ENCODE results near the gene LAMTOR3. TPM values are rescaled to one million over a fixed set of nuclear protein-coding genes. Genes with fewer than 3 reads are reported as not detected.
A peak's percentile ranks its signal among the peaks of the same experiment; 100 is the strongest.

Gene LAMTOR3
- total and polyA plus RNA-seq, 4 experiments from 2014 or later: 24.2 to 45.6 (median 28.0) TPM

DNA sequence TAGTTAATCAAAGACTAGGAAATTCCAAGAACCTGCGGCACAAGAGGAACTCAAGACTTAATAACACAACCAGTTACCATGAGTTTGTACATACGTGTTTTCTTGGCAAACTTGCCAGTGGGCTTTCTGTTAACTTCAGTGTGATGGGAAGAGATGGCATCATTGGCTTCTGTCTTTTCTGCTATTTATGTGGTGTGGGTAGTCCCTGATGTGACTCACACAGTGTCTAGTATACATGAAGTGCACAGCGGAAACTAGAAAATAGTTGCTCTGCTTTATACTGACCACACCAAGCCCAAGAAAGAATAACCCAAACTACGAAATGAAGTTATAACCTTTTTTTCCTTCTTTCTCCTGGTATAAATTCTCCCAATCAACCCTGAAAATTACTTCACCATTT, 53.1 kb downstream of the LAMTOR3 start:
- DNase-seq: no peak
- Mint-ChIP-seq H3K27me3 (no peaks in the 10 kb centered on the region), H3K36me3 (peaks cover 50 to 56% of the 10 kb centered on the region in 2 donors), H3K4me1 (peaks cover 16 to 28% (median 19%) of the 10 kb centered on the region in 4 donors), H3K4me3 (no peak overlapping the region), H3K27ac (peak overlapping the region in 2 of 7 donors; percentile 18 to 86), H3K9me3 (no peaks in the 10 kb centered on the region)
- Histone ChIP-seq H3K4me1 (ENCODE audit: insufficient read depth, low read length) (peaks cover 23% of the 10 kb centered on the region), H3K27ac (ENCODE audit: low read depth, low read length) (no peak overlapping the region), H3K36me3 (ENCODE audit: insufficient read depth, low read length) (peaks cover 10% of the 10 kb centered on the region), H3K9me3 (ENCODE audit: control insufficient read depth in 1 of 2, low read length in 2 of 2) (no peaks in the 10 kb centered on the region), H3K27me3 (ENCODE audit: insufficient read depth, low read length) (no peaks in the 10 kb centered on the region), H3K4me3 (ENCODE audit: low read length in 2 of 2) (no peak overlapping the region)
- ChIA-PET CTCF (ENCODE audit: partially characterized antibody) (no interaction called here), POLR2A (ENCODE audit: partially characterized antibody) (no interaction called here)
- intact Hi-C loops (cut with micrococcal nuclease): no loop called here

DNA sequence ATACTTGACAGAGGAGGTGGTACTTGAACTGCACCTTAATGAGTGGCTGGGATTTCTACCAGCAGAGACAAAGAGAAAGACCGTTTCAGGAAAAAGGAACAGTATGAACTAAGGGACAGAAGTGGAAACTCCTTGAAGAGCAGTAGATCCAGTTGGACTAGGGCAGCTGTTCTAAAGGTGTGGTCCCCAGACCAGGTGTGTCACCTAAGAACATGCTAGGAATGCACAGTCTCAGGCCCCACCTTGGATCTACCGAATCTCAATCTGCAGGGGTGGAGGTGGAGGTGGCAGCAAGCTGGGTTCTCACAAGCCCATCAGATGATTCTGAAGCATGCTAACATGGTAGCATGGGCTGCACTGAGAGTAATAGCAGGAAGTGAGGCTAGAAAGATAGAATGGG, 55.3 kb downstream of the LAMTOR3 start:
- no peak overlapping the region for H3K4me3 Mint-ChIP-seq
- peaks cover 53 to 67% of the 10 kb centered on the region in 2 donors for H3K36me3 Mint-ChIP-seq
- peaks cover 3% of the 10 kb centered on the region for H3K4me1 ChIP-seq (ENCODE audit: insufficient read depth, low read length)
- H3K27me3 ChIP-seq (ENCODE audit: insufficient read depth, low read length): no peaks in the 10 kb centered on the region
- H3K9me3 ChIP-seq (ENCODE audit: control insufficient read depth in 1 of 2, low read length in 2 of 2): no peaks in the 10 kb centered on the region
- no peak overlapping the region for H3K27ac ChIP-seq (ENCODE audit: low read depth, low read length)
- no peak overlapping the region for H3K4me3 ChIP-seq (ENCODE audit: low read length in 2 of 2)
- peak overlapping the region in 3 of 7 donors; percentile 7 to 79 (median 51) for H3K27ac Mint-ChIP-seq
- CTCF ChIA-PET (ENCODE audit: partially characterized antibody): interaction anchor here (0.9 kb wide), 1 partner anchor 21 kb away, joined by 3 read pairs; no protein-coding TSS in a partner anchor
- no peaks in the 10 kb centered on the region for H3K9me3 Mint-ChIP-seq
- H3K4me1 Mint-ChIP-seq: peaks cover 4 to 12% (median 5%) of the 10 kb centered on the region in 4 donors
- no peaks in the 10 kb centered on the region for H3K27me3 Mint-ChIP-seq
- intact Hi-C loops (cut with micrococcal nuclease): no loop called here
- H3K36me3 ChIP-seq (ENCODE audit: insufficient read depth, low read length): peaks cover 19% of the 10 kb centered on the region
- DNase-seq: no peak
- POLR2A ChIA-PET (ENCODE audit: partially characterized antibody): interaction anchor here (1.5 kb wide), 1 partner anchor 13 kb away, joined by 4 read pairs; no protein-coding TSS in a partner anchor

DNA sequence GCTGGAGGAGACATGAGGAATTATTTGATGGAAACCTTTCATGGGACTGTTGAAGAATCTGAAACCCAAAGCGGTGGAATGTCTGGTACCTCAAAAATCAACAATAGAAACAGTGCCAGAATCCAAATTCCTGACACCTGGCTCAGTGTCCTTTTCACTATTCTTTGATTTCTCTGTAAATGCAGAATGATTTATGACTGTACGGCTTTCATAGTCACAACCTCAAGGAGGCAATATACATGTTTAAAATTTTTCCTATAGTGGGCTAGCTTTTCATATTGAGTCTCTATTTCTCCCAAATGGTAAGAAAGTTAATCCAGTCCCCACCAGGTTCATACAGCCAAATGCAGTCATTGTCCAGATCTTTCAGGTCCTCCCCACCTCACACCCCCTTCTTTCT, 58.3 kb downstream of the LAMTOR3 start:
- Histone ChIP-seq H3K4me3 (ENCODE audit: low read length in 2 of 2) (no peak overlapping the region), H3K9me3 (ENCODE audit: control insufficient read depth in 1 of 2, low read length in 2 of 2) (no peaks in the 10 kb centered on the region), H3K36me3 (ENCODE audit: insufficient read depth, low read length) (peaks cover 19% of the 10 kb centered on the region), H3K27me3 (ENCODE audit: insufficient read depth, low read length) (no peaks in the 10 kb centered on the region), H3K27ac (ENCODE audit: low read depth, low read length) (no peak overlapping the region), H3K4me1 (ENCODE audit: insufficient read depth, low read length) (peaks cover 4% of the 10 kb centered on the region)
- H3K9me3 Mint-ChIP-seq: no peaks in the 10 kb centered on the region
- no peak for DNase-seq
- peak overlapping the region in 1 of 7 donors; percentile 25 for H3K27ac Mint-ChIP-seq
- intact Hi-C loops (cut with micrococcal nuclease): no loop called here
- H3K36me3 Mint-ChIP-seq: peaks cover 35 to 47% of the 10 kb centered on the region in 2 donors
- H3K4me1 Mint-ChIP-seq: peaks cover 4 to 14% (median 7%) of the 10 kb centered on the region in 4 donors
- H3K4me3 Mint-ChIP-seq: no peak overlapping the region
- POLR2A ChIA-PET (ENCODE audit: partially characterized antibody): no interaction called here
- no peaks in the 10 kb centered on the region for H3K27me3 Mint-ChIP-seq
- CTCF ChIA-PET (ENCODE audit: partially characterized antibody): interaction anchor here (0.8 kb wide), 1 partner anchor 27 kb away, joined by 3 read pairs; no protein-coding TSS in a partner anchor

DNA sequence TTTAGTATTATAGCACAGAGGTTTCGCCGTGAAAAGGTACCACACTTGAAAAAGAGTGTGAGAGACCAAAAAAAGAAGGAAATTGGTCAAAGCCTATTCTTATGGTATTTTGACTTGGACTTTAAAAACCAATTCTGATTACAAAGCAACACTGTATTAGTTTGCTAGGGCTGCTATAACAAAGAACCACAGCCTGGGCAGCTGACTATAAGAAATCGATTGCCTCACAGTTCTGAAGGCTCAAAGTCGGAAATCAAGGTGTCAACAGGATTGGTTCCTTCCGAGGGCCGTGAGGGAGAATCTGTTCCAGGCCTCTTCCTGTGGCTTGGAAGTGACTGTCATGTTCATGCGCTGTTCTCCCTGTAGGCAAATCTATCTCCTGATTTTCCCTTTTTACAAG, 59.7 kb downstream of the LAMTOR3 start:
- peaks cover 7 to 15% (median 10%) of the 10 kb centered on the region in 4 donors for H3K4me1 Mint-ChIP-seq
- H3K27ac Mint-ChIP-seq: no peak overlapping the region
- intact Hi-C loops (cut with micrococcal nuclease): no loop called here

DNA sequence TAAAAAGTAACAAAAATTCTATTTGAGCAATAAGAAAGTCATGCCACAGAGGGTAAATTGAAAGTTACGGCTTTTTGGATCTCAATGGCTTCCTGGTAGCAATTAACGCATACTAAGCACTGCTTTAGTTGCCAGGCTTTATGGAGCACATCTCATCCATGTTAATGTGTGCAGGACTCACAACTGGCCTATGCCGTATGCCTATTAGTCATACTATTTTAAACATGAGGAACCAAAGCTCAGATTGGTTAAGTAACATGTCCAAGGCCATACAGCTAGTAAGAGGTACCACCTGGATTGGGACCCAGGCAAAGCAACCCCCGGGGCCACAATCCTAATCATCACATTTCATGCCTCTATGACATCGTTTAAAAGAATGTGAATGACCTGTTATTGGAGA, 60.5 kb downstream of the LAMTOR3 start:
- CTCF ChIA-PET (ENCODE audit: partially characterized antibody): interaction anchor here (1.8 kb wide), 1 partner anchor 26 kb away, joined by 4 read pairs; no protein-coding TSS in a partner anchor
- DNase-seq: no peak
- Mint-ChIP-seq H3K27ac (peak overlapping the region in 1 of 7 donors; percentile 1), H3K27me3 (no peaks in the 10 kb centered on the region), H3K36me3 (peaks cover 26 to 36% of the 10 kb centered on the region in 2 donors), H3K9me3 (no peaks in the 10 kb centered on the region), H3K4me3 (no peak overlapping the region), H3K4me1 (peaks cover 7 to 14% (median 10%) of the 10 kb centered on the region in 4 donors)
- no peak overlapping the region for H3K4me3 ChIP-seq (ENCODE audit: low read length in 2 of 2)
- H3K27me3 ChIP-seq (ENCODE audit: insufficient read depth, low read length): no peaks in the 10 kb centered on the region
- H3K27ac ChIP-seq (ENCODE audit: low read depth, low read length): no peak overlapping the region
- no peaks in the 10 kb centered on the region for H3K9me3 ChIP-seq (ENCODE audit: control insufficient read depth in 1 of 2, low read length in 2 of 2)
- H3K36me3 ChIP-seq (ENCODE audit: insufficient read depth, low read length): peaks cover 19% of the 10 kb centered on the region
- intact Hi-C loops (cut with micrococcal nuclease): no loop called here
- POLR2A ChIA-PET (ENCODE audit: partially characterized antibody): interaction anchor here (1.1 to 1.5 kb wide), 2 partner anchors 13 to 24 kb away, joined by 3 read pairs; no protein-coding TSS in a partner anchor
- H3K4me1 ChIP-seq (ENCODE audit: insufficient read depth, low read length): peaks cover 4% of the 10 kb centered on the region

More for the DNA sequence above, 59.7 kb downstream of the LAMTOR3 start:
- no peak overlapping the region for H3K4me3 Mint-ChIP-seq
- Histone ChIP-seq H3K4me1 (ENCODE audit: insufficient read depth, low read length) (peaks cover 4% of the 10 kb centered on the region), H3K9me3 (ENCODE audit: control insufficient read depth in 1 of 2, low read length in 2 of 2) (no peaks in the 10 kb centered on the region), H3K27ac (ENCODE audit: low read depth, low read length) (no peak overlapping the region), H3K4me3 (ENCODE audit: low read length in 2 of 2) (no peak overlapping the region), H3K36me3 (ENCODE audit: insufficient read depth, low read length) (peaks cover 19% of the 10 kb centered on the region), H3K27me3 (ENCODE audit: insufficient read depth, low read length) (no peaks in the 10 kb centered on the region)
- peaks cover 30 to 42% of the 10 kb centered on the region in 2 donors for H3K36me3 Mint-ChIP-seq
- CTCF ChIA-PET (ENCODE audit: partially characterized antibody): no interaction called here
- DNase-seq: no peak
- POLR2A ChIA-PET (ENCODE audit: partially characterized antibody): no interaction called here
- H3K9me3 Mint-ChIP-seq: no peaks in the 10 kb centered on the region
- no peaks in the 10 kb centered on the region for H3K27me3 Mint-ChIP-seq

DNA sequence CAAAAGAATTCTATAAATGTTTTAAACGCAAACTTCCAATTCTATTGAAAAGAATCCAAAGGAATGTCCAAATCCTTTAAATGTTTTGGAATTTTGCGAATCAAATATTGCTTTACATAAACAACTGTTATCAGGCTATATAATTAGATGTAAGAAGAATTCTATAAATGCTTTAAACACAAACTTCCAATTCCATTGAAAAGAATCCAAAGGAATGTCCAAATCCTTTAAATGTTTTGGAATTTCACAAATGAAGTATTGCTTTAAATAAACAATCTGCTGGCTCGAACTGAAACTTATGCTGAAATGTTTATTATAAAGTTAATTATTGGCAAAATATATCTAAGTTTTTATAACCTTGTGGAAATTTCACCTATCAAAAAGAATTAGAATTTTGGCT, 61.5 kb downstream of the LAMTOR3 start:
- peaks cover 15 to 19% (median 15%) of the 10 kb centered on the region in 4 donors for H3K4me1 Mint-ChIP-seq
- no peak overlapping the region for H3K4me3 Mint-ChIP-seq
- H3K36me3 ChIP-seq (ENCODE audit: insufficient read depth, low read length): peaks cover 19% of the 10 kb centered on the region
- no peaks in the 10 kb centered on the region for H3K27me3 Mint-ChIP-seq
- intact Hi-C loops (cut with micrococcal nuclease): no loop called here
- no peak overlapping the region for H3K4me3 ChIP-seq (ENCODE audit: low read length in 2 of 2)
- H3K27me3 ChIP-seq (ENCODE audit: insufficient read depth, low read length): no peaks in the 10 kb centered on the region
- H3K9me3 Mint-ChIP-seq: no peaks in the 10 kb centered on the region
- peaks cover 25 to 33% of the 10 kb centered on the region in 2 donors for H3K36me3 Mint-ChIP-seq
- ChIA-PET CTCF (ENCODE audit: partially characterized antibody) (interaction anchor here (1.8 kb wide), 1 partner anchor 25 kb away, joined by 4 read pairs; no protein-coding TSS in a partner anchor), POLR2A (ENCODE audit: partially characterized antibody) (interaction anchor here (1.1 to 1.5 kb wide), 2 partner anchors 12 to 25 kb away, joined by 3 read pairs; no protein-coding TSS in a partner anchor)
- H3K4me1 ChIP-seq (ENCODE audit: insufficient read depth, low read length): peaks cover 4% of the 10 kb centered on the region
- no peaks in the 10 kb centered on the region for H3K9me3 ChIP-seq (ENCODE audit: control insufficient read depth in 1 of 2, low read length in 2 of 2)
- DNase-seq: no peak
- no peak overlapping the region for H3K27ac Mint-ChIP-seq
- H3K27ac ChIP-seq (ENCODE audit: low read depth, low read length): no peak overlapping the region

DNA sequence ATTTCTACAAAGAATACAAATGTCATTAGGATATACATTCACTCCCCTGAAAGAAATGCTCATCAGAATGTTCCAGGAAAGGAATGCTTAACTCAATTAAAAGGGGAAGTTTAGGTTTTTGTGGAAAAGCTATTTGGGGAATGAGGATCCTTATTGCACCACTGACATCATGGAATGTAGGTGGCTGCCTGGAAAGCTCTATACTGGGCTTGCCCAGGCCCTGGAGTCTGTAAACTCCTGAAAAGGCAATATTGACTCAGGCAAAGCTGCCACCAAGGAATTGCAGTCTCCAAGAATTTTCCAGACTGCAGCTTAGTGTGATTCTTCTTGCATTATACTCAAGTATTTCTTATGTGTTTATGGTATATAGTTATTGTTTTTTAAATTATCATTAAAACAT, 61.9 kb downstream of the LAMTOR3 start:
- Histone ChIP-seq H3K27ac (ENCODE audit: low read depth, low read length) (no peak overlapping the region), H3K36me3 (ENCODE audit: insufficient read depth, low read length) (peaks cover 19% of the 10 kb centered on the region), H3K4me3 (ENCODE audit: low read length in 2 of 2) (no peak overlapping the region), H3K9me3 (ENCODE audit: control insufficient read depth in 1 of 2, low read length in 2 of 2) (no peaks in the 10 kb centered on the region), H3K27me3 (ENCODE audit: insufficient read depth, low read length) (no peaks in the 10 kb centered on the region), H3K4me1 (ENCODE audit: insufficient read depth, low read length) (peaks cover 4% of the 10 kb centered on the region)
- CTCF ChIA-PET (ENCODE audit: partially characterized antibody): interaction anchor here (1.8 kb wide), 1 partner anchor 24 kb away, joined by 4 read pairs; no protein-coding TSS in a partner anchor
- DNase-seq: no peak
- H3K4me1 Mint-ChIP-seq: peaks cover 18 to 22% (median 19%) of the 10 kb centered on the region in 4 donors
- no peak overlapping the region for H3K27ac Mint-ChIP-seq
- intact Hi-C loops (cut with micrococcal nuclease): no loop called here
- peaks cover 21 to 30% of the 10 kb centered on the region in 2 donors for H3K36me3 Mint-ChIP-seq
- POLR2A ChIA-PET (ENCODE audit: partially characterized antibody): no interaction called here
- H3K9me3 Mint-ChIP-seq: no peaks in the 10 kb centered on the region
- H3K27me3 Mint-ChIP-seq: no peaks in the 10 kb centered on the region
- no peak overlapping the region for H3K4me3 Mint-ChIP-seq
